Activated T-cell treated with anti-CD3 and anti-CD28 coated beads for 48 hours (primary cell): ENCODE results near the gene PGLYRP2.

Experiments used
- DNase-seq: peaks from one replicate; pipeline ENCODE4 v3.0.0-alpha.2; 2020; ENCODE audit warnings: low read depth

Gene PGLYRP2

GRCh38 chr19:15453906-15454860 lies 25.1 kb downstream of the PGLYRP2 start:
- no peak for DNase-seq

GRCh38 chr19:15453091-15453578 lies 26.2 kb downstream of the PGLYRP2 start:
- DNase-seq: no peak

GRCh38 chr19:15452111-15453047 lies 26.9 kb downstream of the PGLYRP2 start:
- DNase-seq: no peak

- no peak for DNase-seq
These were observed 28.8 kb downstream of the PGLYRP2 start for GRCh38 chr19:15450528-15450890.

- peak; percentile 83 for DNase-seq
These were observed 29.4 kb downstream of the PGLYRP2 start, which contains the start of gene WIZ for GRCh38 chr19:15449620-15450527. WIZ (minus strand) TSS chr19:15449956; CDS start chr19:15448307, 1,649 bp downstream.

GRCh38 chr19:15448778-15449619 lies 30.3 kb downstream of the PGLYRP2 start:
- DNase-seq: no peak

- no peak for DNase-seq
These were observed 31.1 kb downstream of the PGLYRP2 start for GRCh38 chr19:15448044-15448777.

- DNase-seq: no peak
These were observed 32.2 kb downstream of the PGLYRP2 start for GRCh38 chr19:15447057-15447456.

- DNase-seq: no peak
These were observed 33.4 kb downstream of the PGLYRP2 start for GRCh38 chr19:15445807-15446376.

GRCh38 chr19:15445227-15445605 lies 34.1 kb downstream of the PGLYRP2 start:
- no peak for DNase-seq

GRCh38 chr19:15444505-15445226 lies 34.6 kb downstream of the PGLYRP2 start:
- DNase-seq: no peak

- DNase-seq: no peak
These were observed 35.5 kb downstream of the PGLYRP2 start for GRCh38 chr19:15443838-15444237.

- DNase-seq: no peak
These were observed 36.0 kb downstream of the PGLYRP2 start for GRCh38 chr19:15443325-15443724.

GRCh38 chr19:15442142-15442920 lies 37.0 kb downstream of the PGLYRP2 start:
- DNase-seq: no peak

- DNase-seq: no peak
These were observed 38.0 kb downstream of the PGLYRP2 start for GRCh38 chr19:15441317-15441716.

- DNase-seq: no peak
These were observed 39.3 kb downstream of the PGLYRP2 start for GRCh38 chr19:15439821-15440641.
